ENCODE results near the gene ARMC2. TPM values are rescaled to one million over a fixed set of nuclear protein-coding genes. Genes with fewer than 3 reads are reported as not detected.

Gene ARMC2
- polyA plus RNA-seq, 2 of the 4 experiments (the other 2 are of a cell fraction): 2.1 to 4.9 TPM

DNA sequence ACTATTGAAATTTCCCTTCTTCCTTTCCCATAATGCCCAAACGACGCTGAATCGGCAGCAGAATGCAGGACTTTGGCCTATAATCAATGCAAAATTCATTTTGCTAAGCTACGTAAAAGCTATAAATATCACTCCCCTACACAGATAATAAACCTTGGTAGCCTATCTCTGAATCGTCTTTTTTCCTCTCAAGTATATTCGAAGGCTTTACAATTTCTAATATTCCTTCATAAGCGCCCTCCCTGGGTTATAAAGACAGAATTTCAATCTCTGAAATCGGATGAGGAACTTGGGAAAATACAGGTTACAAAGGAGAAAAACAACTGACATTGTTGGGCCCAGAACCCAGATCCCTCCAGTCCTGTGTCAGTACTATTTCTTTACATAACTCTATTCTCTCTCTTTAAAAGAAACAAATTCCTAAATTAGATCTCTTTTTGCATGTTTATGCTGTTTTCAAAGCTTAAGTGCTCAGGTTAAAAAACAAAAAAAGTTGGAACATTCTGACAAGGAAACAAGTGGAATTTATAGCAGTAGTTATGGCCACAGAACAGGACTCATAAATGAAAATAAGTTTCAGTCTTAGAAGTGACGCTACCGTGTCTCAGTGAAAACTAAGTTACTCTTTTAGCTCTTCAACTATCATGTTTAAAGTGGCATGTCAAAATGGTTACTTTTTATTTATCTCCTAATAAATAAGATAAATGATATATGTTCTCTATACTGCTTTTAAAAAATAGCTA lies 161.9 kb downstream of the ARMC2 start:
- H3K4me1 ChIP-seq: no peaks in the 10 kb centered on the region; the same call in 2 of the 3 replicates
- ATAC-seq: peak in 1 of 2 experiments; percentile 14; a peak in 3 of 6 replicates
- POLR2A ChIA-PET: interaction anchor here (0.9 kb wide), 1 partner anchor 84 kb away, joined by 3 read pairs; no protein-coding TSS in a partner anchor
- H3K27ac ChIP-seq: peak overlapping the region; percentile 55 to 99
- peak overlapping the region; percentile 88 for H3K4me3 ChIP-seq
- no peak for DNase-seq (ENCODE audit: low read depth in 1 of 2, low spot score in 1 of 2)
- H3K9me3 ChIP-seq: no peaks in the 10 kb centered on the region
- H3K4me2 ChIP-seq: peak overlapping the region; percentile 80
- WGBS (ENCODE audit: missing lambda C conversion rate): 22% methylated on average over 10 of the region's 10 CpGs
- FAIRE-seq: no peak
- CTCF ChIA-PET: no interaction called here
- TF ChIP-seq, protein P1, sequence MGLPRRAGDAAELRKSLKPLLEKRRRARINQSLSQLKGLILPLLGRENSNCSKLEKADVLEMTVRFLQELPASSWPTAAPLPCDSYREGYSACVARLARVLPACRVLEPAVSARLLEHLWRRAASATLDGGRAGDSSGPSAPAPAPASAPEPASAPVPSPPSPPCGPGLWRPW (IDR thresholded peaks at IDR 0.05): no peak

GRCh38 chr6:109010705-109011102 lies 162.5 kb downstream of the ARMC2 start:
- CTCF ChIA-PET: no interaction called here
- POLR2A ChIA-PET: interaction anchor here (0.9 kb wide), 1 partner anchor 83 kb away, joined by 3 read pairs; no protein-coding TSS in a partner anchor
- WGBS (ENCODE audit: missing lambda C conversion rate): 71% methylated on average over 2 of the region's 2 CpGs
- ATAC-seq (no peak), DNase-seq (ENCODE audit: low read depth in 1 of 2, low spot score in 1 of 2) (no peak), FAIRE-seq (no peak)
- H3K27ac ChIP-seq: no peak overlapping the region
- H3K4me1 ChIP-seq: no peaks in the 10 kb centered on the region; the same call in 2 of the 3 replicates
- H3K9me3 ChIP-seq: no peaks in the 10 kb centered on the region
- no peak for TF ChIP-seq HMGXB4 (CRISPR knock-in tag; IDR thresholded peaks at IDR 0.05; ENCODE audit: borderline replicate concordance)
- TF ChIP-seq, protein P2, sequence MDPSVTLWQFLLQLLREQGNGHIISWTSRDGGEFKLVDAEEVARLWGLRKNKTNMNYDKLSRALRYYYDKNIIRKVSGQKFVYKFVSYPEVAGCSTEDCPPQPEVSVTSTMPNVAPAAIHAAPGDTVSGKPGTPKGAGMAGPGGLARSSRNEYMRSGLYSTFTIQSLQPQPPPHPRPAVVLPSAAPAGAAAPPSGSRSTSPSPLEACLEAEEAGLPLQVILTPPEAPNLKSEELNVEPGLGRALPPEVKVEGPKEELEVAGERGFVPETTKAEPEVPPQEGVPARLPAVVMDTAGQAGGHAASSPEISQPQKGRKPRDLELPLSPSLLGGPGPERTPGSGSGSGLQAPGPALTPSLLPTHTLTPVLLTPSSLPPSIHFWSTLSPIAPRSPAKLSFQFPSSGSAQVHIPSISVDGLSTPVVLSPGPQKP (IDR thresholded peaks at IDR 0.05; ENCODE audit: low read depth, low read length): no peak
- TF ChIP-seq EHF (CRISPR knock-in tag; IDR thresholded peaks at IDR 0.05): no peak
- TF ChIP-seq RNF2 (IDR thresholded peaks at IDR 0.05; ENCODE audit: borderline replicate concordance, low read depth): no peak
- TF ChIP-seq GATA3 (IDR thresholded peaks at IDR 0.05; ENCODE audit: borderline replicate concordance): no peak
- no peak for TF ChIP-seq PHF8 (IDR thresholded peaks at IDR 0.05; ENCODE audit: borderline replicate concordance, low read depth)
- TF ChIP-seq KDM5A (IDR thresholded peaks at IDR 0.05): no peak
- TF ChIP-seq, protein P3, sequence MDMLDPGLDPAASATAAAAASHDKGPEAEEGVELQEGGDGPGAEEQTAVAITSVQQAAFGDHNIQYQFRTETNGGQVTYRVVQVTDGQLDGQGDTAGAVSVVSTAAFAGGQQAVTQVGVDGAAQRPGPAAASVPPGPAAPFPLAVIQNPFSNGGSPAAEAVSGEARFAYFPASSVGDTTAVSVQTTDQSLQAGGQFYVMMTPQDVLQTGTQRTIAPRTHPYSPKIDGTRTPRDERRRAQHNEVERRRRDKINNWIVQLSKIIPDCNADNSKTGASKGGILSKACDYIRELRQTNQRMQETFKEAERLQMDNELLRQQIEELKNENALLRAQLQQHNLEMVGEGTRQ (IDR thresholded peaks at IDR 0.05): no peak
- no peak for TF ChIP-seq ZNF302 (CRISPR knock-in tag; IDR thresholded peaks at IDR 0.05)
- no peak for TF ChIP-seq FOXS1 (CRISPR knock-in tag; IDR thresholded peaks at IDR 0.05)
- TF ChIP-seq RAD21 (conservative IDR thresholded peaks at IDR 0.05 in 1 of 2, IDR thresholded peaks at IDR 0.05 in 1 of 2): no peak
- TF ChIP-seq E2F6 (IDR thresholded peaks at IDR 0.05; ENCODE audit: borderline replicate concordance, low read depth): no peak
- no peak for TF ChIP-seq EHMT2 (IDR thresholded peaks at IDR 0.05; ENCODE audit: low read depth)
- TF ChIP-seq MAFK (IDR thresholded peaks at IDR 0.05; ENCODE audit: partially characterized antibody): no peak
- TF ChIP-seq RARB (CRISPR knock-in tag; IDR thresholded peaks at IDR 0.05): no peak
- TF ChIP-seq HDAC2 (IDR thresholded peaks at IDR 0.05): no peak
- TF ChIP-seq CBX2 (IDR thresholded peaks at IDR 0.05; ENCODE audit: borderline replicate concordance, low read depth): no peak
- no peak overlapping the region for H3K4me3 ChIP-seq
- peak overlapping the region; percentile 80; the same call in 2 of the 3 replicates for H3K4me2 ChIP-seq
